Amniotic epithelial cell (primary cell): ENCODE results near the gene RWDD1.

Source experiments
- DNase-seq: peaks from one replicate; pipeline ENCODE4 v3.0.0-alpha.2; 2010; ENCODE audit warnings: low read depth

RWDD1 gene

GRCh38 chr6:116570856-116571682, at the start of gene RWDD1:
Gene RWDD1, plus strand, starts transcription at chr6:116571504. Its CDS starts 79 bp downstream, at chr6:116571583.
- peak; percentile 100 for DNase-seq

DNA sequence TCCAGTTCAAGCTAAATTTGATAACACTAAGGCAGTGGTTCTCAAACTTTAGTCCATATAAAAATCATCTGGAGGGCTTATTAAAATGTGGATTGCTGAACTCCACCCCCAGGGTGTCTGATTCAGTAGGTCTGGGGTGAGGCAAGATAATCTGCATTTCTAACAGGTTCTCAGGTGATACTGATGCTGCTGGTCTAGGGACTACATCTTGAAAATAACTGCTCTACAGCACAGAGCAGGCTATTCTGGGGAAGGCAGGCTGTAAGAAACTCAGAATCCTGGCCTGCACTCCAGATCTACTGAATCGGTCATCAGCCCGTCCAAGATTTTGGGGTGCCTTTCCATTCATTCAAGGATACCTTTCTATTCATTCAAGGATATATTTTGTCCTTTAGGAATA, 48.4 kb upstream of the RWDD1 start:
- no peak for DNase-seq

DNA sequence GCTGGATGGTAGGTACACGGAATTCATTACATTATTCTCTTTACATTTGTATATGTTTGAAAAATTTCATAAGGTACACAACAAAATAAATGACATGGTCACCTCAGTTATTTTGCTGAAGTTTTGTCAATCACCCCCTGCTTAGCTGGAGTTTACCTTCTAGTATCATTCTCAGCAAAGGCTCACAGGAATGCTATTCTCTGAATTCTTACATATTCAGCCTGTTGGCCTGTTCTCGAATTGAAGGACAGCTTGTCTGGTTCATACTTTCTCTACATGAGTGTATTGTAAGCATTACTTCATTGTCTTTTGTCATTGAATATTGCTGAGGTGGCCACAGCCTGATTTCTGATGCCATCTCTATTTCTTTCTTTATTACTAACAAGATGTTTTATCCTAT, 47.1 kb upstream of the RWDD1 start:
- DNase-seq = no peak

- DNase-seq = no peak
Observed at GRCh38 chr6:116528133-116528532, 43.2 kb upstream of the RWDD1 start.

DNA sequence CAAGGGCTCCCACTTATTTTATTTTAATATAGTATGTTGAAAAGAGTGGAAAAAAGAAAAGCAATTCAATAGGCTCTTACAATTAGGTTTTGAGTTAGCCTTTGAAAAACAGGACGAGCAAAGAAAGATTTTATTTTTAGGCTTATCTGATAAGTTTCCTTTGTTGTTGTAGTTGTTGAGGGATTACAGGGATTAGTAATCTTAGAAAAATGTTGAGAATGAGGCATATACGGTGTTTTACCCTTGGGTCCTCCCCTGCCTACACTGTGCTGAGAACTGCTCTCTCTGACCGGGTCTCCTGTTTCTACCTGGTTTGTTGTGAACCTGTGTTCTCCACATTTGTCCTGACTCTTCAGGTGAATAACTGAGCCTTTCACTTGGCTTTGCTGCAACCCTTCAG, 42.5 kb upstream of the RWDD1 start:
- DNase-seq = peak; percentile 57

GRCh38 chr6:116529466-116530290, 41.6 kb upstream of the RWDD1 start:
- DNase-seq = no peak

DNA sequence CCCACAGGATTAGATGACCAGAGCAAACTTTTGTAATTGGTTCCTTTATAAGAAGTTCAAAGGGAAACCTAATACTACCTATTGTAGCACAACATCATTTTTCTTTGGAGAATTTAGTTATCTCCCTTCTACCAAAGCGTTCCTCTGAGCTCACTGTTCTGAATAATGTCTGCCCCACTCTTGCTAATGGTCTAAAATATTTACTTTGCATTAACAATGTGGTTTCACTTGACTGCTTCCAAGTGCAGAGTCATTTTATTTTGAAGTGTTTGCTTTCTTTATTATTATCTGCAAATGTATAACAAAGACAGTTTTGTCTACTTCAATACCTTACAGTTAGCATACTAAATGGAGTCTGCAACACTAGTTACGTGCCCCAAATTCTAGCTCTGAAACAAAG, 40.9 kb upstream of the RWDD1 start:
- DNase-seq = peak; percentile 18

DNA sequence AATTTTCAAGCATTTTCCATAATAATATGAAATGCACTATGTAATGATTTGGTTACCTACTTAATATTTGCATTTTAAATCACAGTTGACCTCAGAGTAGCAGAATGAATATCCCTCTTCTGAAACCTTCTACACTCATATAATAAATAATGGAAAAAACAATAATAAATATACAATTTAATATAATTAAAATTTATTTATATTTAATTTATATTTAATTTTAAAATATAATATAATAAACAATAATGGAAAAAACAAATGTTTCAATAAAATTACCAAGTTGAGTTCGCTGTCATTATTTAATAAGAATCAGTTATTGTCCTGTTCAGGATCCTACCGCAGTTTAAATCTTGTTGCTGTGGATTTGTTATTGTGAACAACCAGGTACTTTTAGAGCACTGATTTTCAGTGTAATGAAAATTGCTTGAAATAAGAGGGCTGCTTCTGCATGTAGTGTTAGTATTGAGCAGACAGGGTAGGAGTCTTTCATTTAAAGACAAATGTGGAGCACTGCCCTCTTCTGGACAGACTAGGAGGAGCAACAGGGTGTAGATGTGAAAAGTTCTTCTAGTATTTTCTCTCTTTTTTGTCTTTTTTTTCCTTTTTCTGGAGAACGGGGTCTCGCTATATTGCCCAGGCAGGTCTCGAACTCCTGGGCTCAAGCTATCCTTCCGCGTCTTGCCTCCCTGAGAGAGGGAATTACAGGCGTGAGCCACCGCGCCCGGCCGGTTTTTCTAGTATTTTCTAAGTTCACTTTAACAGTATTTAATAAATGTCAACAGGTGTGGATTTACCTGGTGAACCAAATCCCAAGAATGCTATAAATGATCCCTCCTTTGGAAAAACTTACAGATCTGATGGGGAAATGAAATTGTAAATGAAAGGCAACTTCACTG, 39.4 kb upstream of the RWDD1 start:
- peak; percentile 70 for DNase-seq

- no peak for DNase-seq
Observed at GRCh38 chr6:116533233-116533957, 37.9 kb upstream of the RWDD1 start.

- peak; percentile 10 for DNase-seq
Observed at GRCh38 chr6:116535109-116535508, 36.2 kb upstream of the RWDD1 start.

GRCh38 chr6:116536216-116536621, 35.1 kb upstream of the RWDD1 start:
- peak; percentile 68 for DNase-seq

DNA sequence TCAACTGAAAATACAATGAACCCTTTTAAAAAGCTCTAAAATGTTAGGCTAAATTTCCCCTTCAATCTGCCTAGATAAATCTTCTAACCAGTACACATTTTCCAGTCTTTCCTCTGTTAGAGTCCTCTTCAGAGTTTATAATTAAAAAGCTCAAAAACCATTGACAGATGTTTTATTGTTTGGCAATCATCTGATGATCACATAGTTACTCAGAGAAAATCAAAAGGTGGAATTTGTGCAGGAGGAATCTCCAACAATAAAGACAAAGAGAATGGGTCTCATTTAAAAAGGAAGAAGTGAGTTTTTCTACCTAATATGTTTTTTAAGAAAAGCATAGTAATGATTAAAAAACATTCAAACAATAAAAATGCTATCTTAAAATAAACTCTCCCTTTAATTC, 28.9 kb upstream of the RWDD1 start:
- DNase-seq = no peak

DNA sequence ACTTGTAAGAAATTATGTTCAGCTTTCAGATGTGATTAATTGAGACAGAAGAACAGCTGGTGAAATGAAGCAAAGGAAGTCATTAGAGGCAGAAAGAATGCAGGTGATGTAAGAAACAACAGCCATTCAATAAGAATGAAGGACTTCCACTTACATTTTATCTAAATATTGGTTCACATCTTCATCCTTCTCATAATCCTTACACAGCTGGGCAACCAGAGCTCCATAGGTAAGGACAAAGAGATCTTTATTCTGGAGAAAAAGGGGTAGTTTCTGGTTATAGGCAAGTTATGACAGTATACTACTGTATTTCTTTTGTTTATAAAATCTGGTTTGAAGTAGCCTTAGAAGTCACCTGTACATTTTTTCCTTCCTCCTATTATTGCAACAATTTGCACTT, 28.2 kb upstream of the RWDD1 start:
- DNase-seq = no peak

DNA sequence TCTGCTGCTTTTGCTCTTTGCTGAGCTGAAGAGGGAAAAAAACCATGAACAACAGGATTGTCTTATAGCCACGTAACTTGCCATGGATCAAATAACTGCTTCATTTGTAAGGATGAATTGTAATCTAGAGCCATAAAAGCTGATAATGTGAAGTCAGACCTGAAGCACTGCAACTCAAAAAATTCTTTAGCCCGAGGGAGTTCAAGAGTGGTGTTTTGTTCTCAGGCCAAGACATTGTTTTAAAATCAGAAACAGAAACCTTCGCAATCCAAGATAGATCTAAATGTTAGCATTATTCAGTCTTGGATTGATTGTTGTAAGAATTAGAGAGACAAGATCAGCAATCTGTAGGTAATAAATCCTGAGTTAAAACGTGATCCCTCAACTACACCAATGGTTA, 25.7 kb upstream of the RWDD1 start, which contains the start of gene TRAPPC3L:
Gene TRAPPC3L (minus strand): TSS at position 34 of the 400 bp plus-strand sequence. CDS start 170 bp downstream, outside the sequence.
- no peak for DNase-seq

GRCh38 chr6:116547358-116547757, 23.9 kb upstream of the RWDD1 start:
- DNase-seq = no peak

GRCh38 chr6:116550796-116551195, 20.5 kb upstream of the RWDD1 start:
- no peak for DNase-seq

GRCh38 chr6:116553451-116553850, 17.9 kb upstream of the RWDD1 start, which contains the start of gene CALHM4:
Gene CALHM4, plus strand, starts transcription at chr6:116553751. Its CDS starts 43 bp downstream, at chr6:116553794.
- DNase-seq = no peak

DNA sequence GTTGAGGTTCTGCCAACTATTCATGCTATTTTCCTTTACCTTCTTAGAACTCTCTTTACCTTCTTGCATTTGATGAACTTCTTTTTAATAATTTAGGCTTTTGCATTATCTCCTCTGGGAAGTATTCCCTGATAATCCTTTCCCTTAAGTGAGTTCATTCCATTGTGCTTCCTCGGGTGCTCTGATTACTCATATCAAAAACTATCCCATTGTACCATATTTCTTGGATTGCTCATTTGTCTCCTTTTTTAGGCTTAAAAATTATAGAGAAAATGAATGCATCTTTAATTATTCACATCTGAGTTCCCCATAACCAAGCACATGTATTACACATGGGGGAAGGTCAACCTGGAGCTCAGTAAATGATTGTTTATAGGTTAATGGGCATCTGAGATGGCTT, 15.2 kb upstream of the RWDD1 start:
- peak; percentile 69 for DNase-seq

DNA sequence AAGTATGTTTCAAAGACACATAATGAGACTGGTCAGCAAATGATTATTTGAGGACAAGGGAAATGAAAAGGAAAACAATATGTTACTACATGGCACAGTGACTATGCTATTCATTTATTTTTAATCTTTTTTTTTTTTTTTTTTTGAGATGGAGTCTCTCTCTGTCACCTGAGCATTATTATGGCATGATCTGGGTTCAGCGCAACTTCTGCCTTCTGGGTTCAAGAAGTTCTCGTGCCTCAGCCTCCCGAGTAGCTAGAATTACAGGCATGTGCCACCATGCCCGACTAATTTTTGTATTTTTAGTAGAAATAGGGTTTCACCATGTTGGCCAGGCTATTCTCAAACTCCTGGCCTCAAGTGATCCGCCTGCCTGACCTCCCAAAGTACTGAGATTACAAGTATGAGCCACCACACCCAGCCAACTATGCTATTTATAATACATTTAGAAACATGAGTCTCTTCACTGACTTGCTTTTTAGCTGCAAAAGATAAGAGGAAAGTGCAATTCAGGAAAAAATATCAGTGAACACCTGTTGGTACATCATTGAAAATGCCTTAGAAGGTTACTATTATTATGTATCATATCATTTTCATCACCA, 14.4 kb upstream of the RWDD1 start:
- DNase-seq = no peak

GRCh38 chr6:116557893-116558292, 13.4 kb upstream of the RWDD1 start:
- peak; percentile 96 for DNase-seq

- DNase-seq = no peak
Observed at GRCh38 chr6:116560130-116560529, 11.2 kb upstream of the RWDD1 start.
